Neural progenitor cell (in vitro differentiated cells): Measurements from ENCODE around the gene B3GNT5.

Experiments used
- CTCF ChIP-seq: fragments of 200-600 bp; sonication (generic); IDR thresholded peaks from 2 replicates; pipeline ENCODE4 v1.5.1; 2017; ENCODE audit warnings: antibody characterized with exemption, mild to moderate bottlenecking
- EZH2 ChIP-seq: fragments of 200-600 bp; sonication (generic); IDR thresholded peaks from 2 replicates; pipeline ENCODE4 v1.6.1; 2017; ENCODE audit warnings: antibody characterized with exemption, mild to moderate bottlenecking, moderate library complexity

GRCh38 chr3:183318877-183319276 is 65.8 kb downstream of the B3GNT5 start:
- TF ChIP-seq CTCF (no peak), EZH2 (no peak)
